NCI-H524 treated with DMSO at 0.1 percent for 48 hours (cell line): ENCODE data around the gene KLF15.

Experiments
- DNase-seq: peaks from one replicate; lab custom pipeline; 2025; lab: John Stamatoyannopoulos, UW

KLF15 gene

GRCh38 chr3:126360714-126361060, 3.5 kb upstream of the KLF15 start:
- DNase-seq, result no peak

- no peak for DNase-seq
Measured at GRCh38 chr3:126360046-126360713, 3.0 kb upstream of the KLF15 start.

DNA sequence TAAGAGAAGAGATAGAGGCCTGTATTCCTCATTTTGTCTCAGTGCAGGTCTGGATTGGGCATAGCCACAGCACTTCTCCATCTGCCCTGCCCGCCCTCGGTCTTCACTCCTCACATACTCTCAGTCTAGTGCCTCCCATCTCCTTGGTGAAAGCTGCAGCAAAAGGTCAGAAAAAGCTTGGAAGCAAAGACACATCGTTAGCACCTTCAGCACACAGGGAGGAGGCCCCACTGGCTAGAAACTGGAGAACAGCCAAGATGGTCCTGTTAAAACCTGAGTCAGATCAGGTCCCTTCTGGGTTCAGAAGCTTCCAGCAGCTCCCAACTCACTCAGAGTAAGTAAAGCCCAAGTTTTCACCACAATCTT, 1.6 kb upstream of the KLF15 start:
- DNase-seq, result no peak

DNA sequence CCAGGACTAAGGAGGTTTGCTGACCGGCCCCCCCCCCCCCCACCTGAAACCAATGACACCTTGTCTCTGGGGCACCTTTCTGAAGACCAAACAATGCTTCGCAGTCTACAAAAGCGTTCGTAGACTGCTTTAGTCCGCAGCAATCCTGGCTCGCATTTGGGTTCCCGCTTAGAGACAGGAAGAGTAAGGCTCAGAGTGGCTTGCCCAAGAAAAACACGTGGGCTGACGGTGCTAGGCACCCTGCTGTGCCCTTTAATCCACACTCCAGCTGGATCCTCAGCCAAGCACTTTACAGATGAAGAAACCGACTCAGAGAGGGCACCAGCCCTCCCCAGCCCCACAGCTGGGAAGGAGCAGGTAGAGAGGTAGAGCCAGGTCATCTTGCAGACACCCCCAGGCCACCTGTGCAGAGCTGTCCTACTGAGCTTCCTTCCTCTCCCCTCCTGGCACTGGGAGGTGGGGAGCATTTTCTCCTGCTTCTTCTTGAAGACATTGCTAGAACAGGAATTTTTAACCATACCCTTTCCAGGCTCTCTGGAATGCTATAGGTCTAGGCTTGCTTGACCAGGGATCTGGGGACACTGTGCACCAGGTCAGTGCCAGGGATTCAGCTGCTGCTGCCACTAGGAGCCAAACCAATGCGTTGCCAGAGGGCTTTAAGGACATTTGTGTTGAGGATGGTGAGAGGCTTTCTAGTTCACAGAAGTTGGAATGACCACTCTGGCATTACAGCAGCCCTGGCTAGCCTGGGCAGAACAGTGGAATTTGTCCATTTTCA, 1.0 kb upstream of the KLF15 start:
- peak; percentile 76 for DNase-seq

DNA sequence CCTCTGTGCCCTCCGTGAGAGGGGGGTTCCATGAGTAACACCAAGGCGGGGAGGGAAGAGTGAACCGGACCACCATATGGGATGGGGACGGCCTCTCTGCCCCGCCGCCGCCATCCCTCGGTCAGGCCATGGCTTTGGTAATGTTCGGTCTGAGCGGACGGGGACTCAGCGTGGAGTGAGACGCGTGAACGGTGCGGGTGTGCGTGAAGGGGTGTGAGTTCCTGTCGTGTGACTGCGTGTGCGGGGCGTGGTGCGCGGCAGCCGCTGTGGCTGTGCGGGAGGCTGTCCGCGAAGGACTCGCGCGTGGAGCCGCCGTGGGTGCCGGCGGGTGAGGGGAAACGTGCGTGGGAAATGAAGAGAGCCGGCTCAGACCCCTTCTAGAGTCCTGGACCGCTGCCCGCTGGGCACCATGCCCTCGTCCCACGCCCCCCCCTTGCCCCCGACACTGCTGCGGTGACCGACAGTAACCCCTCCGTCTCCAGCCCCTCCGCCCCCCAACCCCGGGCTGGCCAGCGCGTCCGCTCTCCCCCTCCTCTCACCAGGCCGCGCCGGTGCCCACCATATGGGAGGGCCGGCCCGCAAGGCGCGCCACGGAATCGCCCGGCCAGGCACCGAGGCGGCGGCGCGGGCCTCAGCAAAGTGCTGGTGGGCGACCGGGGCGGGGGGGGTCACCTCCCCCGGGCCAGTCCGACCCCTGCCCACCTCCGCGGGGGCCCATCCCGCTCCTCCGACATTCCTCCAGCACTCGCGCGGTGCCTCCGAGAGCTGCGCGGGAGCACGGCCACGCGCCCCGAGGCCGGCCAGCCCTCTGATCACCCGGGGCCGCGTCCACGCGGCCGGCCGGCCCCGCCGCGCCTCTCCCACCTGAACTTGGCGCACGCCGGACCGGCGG, 589 bp downstream of the KLF15 start:
- no peak for DNase-seq

DNA sequence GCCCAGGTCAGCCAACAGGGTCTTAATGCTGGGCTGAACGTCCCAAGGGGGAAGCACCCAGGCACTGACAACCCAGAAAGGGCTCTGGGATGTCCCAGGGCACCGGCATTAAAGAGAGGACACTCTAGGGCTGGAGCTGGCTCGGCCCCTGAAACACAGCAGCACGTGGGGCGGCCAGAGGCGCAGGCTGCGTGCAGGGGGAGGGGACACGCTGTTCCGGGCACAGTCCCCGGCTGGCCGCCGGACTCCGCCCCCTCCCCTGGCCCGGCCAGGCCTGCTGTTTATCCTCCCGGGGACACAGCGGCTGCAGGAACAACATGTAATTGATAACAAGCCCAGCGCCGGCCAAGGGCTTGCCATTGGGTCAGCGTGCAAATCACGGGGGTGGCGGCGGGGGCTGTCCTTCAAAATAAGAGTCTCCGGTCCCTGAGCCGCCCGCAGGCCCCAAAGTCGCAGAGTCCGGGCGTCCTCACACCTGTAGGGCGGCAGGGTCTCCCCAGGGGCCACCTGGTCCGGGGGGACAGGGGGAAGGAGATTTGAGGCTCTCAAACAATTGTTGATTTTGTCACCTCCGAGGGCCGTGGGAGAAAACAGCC, 1.3 kb downstream of the KLF15 start:
- no peak for DNase-seq

- DNase-seq, result no peak
Measured at GRCh38 chr3:126355251-126355650, 2.0 kb downstream of the KLF15 start.

DNA sequence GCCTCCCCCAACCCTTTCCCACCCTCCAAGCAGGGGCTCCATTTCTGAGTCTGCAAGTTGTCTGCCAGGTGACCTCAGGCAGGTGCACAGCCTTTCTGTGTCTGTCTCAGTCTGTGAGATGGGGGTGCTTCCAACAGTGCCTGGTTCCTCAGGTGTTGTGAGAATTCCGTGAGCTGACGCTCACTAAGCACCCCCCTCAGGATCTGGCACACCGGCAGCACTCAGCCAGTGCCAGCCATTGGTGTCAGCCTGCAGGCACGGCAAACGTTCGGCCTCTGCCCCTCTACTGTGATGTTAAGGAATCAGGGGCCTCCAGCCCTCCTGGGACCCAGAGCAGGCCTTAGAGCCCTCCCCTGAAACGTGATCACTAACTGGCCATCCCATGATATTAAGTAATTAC, 2.4 kb downstream of the KLF15 start:
- no peak for DNase-seq

- no peak for DNase-seq
Measured at GRCh38 chr3:126353694-126354321, 3.4 kb downstream of the KLF15 start.

- no peak for DNase-seq
Measured at GRCh38 chr3:126352476-126353454, 4.4 kb downstream of the KLF15 start.

DNA sequence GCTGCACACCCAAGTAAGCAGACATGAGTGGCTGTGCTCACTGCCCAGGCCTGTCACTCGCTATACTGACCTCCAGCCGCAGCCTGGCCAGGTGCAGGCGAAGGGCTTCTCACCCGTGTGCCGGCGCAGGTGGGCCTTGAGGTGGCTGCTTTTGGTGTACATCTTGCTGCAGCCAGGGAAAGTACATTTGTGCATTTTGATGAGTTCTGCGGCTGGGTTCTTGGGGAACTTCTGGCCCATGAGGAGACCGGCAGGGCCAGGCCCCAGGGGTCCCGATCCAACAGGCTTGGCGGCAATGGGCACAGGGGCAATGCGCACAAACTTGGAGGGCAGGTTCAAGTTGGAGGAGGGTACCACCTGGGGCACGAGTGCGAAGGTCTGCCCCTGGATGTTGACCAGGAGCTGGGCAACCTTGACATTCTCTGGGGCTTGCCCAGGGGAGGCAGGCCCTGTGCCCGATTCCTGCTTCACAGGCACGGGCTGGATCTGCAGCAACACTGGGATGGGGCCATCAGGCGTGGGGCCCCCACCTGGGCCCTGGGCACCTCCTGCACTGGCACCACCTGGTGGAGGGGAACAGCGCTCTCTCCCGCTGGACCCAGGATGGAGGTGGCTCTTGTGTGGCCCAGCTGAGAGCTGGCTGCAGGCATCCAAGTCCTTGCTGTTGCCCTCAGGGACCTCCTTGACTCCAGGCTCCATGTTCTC, 5.3 kb downstream of the KLF15 start:
- DNase-seq, result no peak

GRCh38 chr3:126351086-126351770, 6.0 kb downstream of the KLF15 start:
- no peak for DNase-seq

- no peak for DNase-seq
Measured at GRCh38 chr3:126350502-126351085, 6.6 kb downstream of the KLF15 start.

GRCh38 chr3:126349611-126350501, 7.4 kb downstream of the KLF15 start:
- DNase-seq, result no peak

GRCh38 chr3:126349071-126349470, 8.1 kb downstream of the KLF15 start:
- DNase-seq, result no peak

- DNase-seq, result no peak
Measured at GRCh38 chr3:126348308-126348920, 8.8 kb downstream of the KLF15 start.

DNA sequence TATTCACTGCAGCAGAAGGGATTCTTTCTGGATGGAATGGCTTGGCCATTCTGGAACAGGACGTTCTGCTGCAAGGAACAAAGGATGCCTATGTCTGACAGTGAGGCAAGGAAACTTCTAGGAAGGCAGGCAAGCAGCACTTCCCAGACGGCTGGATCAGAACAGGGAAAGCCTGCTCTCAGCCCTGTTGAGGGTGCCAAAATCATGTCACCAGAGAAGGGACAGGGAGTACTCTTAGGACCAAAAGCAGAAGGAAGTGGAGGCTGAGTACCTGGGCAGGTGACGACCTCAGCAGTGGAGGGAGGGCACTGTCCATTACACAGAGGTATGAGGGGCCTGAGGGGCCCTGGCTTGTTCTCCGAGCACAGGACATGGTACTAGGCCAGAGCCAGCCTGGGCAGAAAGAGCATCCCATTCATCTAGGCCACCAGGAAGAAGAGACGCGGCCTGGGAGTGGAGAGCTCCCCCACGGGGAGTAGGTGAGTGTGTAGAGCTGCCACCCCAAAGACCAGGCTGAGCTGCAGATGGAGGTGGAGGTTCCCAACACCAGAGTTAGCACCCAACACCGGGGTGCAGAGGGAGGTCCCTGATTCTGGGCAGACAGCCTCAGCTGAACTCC, 9.6 kb downstream of the KLF15 start:
- DNase-seq, result no peak
